CD4-positive, alpha-beta T cell treated with Interleukin-6 at 100 ng/mL for 8 hours (primary cell): ENCODE results near the gene ITPR2.
"Not testable (repeated sequence)": the region's sequence is repeated elsewhere in the genome, so short reads cannot be mapped to it uniquely, and the experiment has no call there.

Experiments used
- DNase-seq: peaks from one replicate; pipeline ENCODE4 v3.0.0-alpha.2; 2020; ENCODE audit warnings: mixed read lengths, low spot score

ITPR2 gene

DNA sequence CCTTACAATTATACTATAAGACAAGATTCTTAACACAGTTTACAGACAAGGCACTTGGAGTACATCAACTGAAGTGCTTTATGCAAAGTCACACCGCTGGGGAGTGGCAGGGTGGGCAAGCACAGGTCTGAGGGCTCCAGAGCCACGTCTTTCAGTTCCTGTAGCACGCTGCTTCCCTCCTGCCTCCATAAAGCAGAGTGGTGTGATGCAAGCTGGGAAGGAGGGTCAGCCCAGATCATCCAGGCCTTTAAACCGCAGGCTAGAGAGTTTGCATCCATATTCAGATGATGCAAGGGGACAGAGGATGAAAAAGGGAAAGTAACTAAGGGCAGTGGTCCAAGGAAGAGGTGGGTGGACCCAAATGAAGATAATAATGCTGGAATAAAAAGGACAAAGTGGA is 132.6 kb downstream of the ITPR2 start:
- no peak for DNase-seq

DNA sequence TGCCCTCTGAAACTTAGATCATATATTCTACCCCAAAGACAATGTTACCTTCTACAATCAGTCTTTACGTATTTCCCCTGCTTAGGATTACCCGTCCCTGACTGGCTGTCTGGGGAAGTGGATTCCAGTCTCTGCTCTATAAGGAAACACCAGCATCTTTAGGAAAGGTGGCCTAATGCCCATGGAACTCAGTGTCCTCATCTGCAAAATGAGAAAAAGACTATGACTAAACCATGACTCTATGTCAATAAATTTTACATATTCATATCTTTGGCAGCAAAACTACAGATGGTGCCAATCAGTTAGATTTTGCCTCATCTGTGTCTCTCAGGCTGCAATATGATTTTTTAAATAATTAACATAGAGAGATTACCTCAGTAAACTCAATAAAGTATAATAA is 133.8 kb downstream of the ITPR2 start:
- no peak for DNase-seq

DNA sequence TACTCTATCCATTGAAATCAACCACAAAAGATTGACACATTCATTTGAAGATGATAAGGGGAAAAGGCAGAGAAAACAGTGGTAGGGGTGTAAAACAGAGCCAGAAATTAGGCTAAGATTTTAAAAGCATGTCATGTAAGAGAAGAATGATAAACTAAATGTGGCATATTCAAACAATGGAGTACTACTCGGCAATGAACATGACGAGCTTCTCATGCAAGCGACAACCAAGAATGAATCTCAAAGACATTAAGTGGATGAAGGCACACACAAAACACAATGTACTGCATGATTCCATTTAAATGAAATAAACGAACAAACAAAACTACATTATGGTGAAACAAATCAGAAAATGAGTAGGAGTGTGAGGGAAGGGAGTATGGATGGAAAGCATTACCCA is 134.8 kb downstream of the ITPR2 start:
- no peak for DNase-seq

DNA sequence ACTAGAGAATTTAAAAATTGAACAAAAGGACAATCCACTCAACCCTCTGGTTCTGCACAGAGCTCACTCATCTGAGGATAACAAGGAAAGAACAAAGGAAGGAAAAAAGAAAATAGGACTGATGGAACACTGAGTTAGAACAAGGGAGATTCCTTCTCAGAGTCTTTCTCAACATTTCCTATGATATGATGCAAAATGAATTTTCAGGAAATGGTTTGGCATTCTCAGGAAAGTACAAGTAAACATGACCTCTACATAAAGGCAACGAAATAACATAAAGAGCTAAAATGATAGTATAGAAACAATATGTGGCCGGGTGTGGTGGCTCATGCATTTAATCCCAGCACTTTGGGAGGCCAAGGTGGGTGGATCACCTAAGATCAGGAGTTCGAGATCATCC is 135.8 kb downstream of the ITPR2 start:
- DNase-seq, result no peak

DNA sequence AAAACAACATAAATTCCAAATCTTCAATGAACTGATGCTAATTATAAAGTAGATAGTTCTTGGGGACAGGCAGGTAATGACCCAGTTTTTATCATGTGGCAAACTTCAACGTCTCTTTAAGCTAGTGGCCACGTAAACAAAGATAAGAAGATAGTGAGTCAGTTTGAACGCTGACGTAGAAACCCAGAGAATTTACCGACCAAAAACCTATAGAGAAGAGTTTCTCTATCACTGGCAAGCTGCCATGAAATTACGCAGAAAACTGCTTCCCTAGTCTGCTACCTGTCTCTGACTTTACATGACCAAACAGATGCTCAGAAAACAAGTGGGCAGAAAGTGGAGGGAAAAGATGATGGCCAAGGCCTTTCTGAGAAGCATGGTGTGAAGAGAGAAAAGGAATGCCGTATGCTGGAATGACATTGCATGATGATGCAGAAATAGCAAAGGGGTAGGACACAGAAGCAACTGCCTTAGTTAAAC is 136.3 kb downstream of the ITPR2 start:
- no peak for DNase-seq

DNA sequence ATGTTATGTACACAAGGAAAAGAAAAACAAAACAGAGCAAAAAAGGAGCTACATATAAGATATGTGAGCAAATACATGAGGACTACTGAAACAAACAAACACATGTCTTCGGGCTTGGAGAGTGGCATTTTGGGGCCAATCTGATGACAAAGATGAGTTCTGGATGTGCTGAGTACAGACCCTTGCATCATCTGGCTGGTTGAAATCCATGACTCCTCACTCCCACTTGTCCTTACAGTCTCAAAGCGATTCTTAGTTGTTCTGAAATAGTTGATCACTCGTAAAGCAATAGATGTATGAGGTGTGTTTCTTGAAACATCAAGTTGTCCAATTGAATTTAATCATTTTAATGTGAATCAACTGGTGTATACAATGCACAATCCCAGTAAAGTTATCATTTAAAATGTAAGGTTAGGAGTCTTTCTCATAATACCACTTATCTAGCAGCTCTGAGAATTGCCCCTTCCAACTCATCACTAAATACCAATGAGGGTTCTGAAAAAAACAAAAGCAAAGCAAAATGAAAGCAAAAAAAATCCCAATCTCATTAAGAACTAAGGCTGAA is 136.9 kb downstream of the ITPR2 start:
- no peak for DNase-seq

DNA sequence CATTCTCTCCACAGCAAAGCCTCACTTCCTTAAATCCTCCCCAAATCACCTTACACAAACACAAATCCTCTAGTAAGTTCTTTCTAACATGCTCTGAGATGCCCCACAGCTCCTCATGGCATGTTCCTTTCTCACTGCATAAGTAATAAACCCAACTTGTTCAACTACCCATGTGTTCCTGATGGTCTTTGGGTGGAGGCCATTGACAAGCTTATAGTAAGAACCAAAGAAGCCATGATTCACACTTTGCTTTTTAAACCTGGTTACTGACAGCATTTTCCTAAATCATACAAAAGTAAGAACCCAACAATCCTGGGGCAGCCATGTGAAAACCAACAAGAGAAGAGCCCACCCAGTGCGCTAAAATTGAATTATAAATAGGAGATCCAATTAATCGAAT is 138.6 kb downstream of the ITPR2 start:
- no peak for DNase-seq

DNA sequence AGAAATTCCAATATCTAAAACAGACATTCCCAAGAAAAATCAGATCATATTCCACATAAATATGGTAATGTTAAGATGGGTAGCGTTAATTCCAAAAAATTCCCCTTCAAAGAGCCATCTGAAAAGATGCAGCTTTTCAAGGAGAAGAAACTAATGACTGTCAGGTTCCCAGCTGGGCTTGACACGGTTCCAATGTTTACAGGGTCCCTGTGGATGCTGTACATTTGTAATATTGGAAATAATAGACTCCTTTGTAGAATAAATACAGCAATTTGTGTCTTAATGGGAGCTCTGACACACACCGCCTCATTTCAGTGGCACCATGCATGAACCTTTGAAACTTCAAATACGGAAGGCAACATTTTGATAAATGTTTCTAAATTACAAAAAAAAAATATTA is 140.6 kb downstream of the ITPR2 start:
- no peak for DNase-seq

DNA sequence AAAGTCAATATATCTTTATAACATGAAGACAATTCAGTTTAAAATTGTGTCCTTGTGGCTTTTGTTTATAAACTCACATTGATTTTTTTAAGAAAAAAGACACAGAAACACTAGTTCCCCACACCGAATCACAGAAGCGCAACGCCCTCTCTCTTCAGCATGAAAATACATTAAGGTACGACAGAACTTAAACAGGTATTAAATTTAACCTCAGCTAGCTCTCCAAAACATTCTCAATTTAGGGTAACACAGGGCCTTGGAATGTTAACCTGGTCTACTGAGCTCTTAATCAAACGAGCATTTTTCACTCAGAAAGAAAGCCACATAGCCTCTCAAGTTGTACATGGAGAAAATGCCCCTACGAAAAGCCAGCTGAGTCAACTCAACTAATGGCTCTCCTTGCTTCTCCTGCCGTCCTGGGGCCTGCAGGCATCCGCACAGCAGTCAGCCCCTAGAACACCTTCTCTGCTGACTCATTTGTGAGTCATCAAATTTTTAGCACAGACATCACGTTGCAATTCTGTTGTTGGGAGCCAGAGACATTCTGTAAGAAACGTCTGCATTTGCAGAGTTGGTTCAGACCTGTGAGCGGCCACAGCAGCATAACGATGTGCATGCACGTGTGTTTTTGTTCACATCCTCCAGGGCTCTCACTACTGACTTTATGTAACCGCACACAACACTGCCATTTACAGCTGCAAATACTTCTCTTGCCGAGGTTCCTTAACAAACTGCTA is 141.6 kb downstream of the ITPR2 start:
- DNase-seq, result no peak

DNA sequence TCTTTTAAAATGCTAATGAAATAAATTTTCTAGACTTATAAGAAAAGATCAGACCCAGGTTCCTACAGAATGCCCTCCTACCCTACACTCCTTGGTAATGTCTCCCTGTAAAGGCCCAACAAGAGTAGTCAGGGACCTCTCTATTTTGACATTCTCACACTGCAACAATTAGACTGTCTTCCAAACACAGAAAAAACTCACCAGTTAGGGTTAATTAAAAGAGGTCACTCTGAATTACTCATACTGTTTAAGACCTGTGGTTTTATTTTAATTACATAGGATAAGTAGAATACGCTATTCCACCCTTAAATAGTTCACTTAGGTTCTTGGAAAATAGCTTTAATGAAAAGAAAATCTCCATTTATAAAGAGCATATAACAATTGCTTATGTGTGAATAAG is 142.4 kb downstream of the ITPR2 start:
- DNase-seq, result no peak

DNA sequence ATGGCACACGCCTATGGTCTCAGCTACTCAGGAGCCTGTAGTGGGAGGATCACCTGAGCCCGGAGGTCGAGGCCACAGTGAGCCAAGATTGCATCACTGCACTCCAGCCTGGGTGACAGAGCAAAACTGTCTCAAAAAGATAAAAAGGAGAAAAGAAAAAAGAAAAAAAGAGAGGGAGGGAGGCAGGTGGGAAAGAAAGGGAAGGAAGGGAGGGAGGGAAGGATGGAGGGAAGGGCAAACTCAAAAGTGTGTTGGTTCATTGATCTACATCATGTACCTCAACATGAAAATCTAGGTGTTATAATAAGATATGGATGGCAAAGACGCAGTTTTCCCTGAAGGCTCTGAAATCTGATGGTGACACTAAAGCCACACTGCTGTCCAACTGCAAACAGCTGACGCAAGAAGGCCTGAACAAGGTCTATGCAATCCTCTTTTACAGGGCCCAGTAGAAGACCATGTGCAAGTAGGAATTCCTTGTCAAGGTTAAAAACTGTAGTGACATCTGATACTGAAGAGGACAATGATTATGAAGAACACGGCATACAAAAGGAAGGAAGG is 143.6 kb downstream of the ITPR2 start:
- DNase-seq, result no peak

DNA sequence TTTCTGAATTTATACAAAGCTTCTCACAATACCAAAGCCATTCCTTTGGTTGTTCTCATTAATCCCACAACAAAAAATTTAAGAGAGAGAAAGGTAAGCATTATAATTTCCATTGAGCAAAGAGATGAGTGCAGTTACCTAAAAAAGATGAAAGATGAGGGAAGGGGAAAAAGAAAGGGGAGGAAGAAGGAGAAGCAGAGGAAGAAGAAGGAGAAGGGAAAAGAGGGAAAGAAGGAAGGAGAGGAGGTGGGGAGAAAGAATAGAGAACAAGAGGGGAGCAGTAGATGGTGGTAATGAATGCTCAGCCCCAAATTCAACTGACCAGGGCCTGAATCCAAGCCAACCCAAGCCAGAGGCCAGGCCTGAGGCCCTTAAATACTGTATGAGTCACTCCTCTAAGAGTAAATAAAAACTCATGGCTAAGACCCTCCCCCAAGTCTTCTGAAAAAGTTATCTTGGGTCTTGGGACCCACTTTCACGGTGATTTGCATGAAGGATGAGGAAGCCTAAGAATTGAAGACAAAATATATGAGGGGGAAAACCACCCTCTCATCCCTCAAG is 144.6 kb downstream of the ITPR2 start:
- DNase-seq, result no peak

DNA sequence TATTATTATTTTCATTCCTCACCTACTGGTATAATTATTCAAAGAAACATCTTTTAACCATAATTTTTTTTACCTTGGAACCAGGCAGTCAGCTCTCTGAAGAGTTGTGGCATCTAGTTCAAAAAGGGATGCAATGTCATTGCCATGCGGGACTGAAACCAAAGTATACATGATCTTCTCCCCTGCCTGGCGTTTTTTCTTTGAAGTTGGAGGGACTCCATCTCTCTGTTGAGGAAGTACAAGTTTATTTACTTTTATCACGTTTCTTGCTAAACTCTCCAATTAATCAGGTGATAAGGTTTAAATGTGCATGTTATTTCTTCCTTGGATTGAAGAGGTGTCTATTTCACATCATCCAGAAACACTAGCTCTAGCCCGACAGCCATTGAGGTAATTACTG is 146.6 kb downstream of the ITPR2 start:
- DNase-seq, result no peak

DNA sequence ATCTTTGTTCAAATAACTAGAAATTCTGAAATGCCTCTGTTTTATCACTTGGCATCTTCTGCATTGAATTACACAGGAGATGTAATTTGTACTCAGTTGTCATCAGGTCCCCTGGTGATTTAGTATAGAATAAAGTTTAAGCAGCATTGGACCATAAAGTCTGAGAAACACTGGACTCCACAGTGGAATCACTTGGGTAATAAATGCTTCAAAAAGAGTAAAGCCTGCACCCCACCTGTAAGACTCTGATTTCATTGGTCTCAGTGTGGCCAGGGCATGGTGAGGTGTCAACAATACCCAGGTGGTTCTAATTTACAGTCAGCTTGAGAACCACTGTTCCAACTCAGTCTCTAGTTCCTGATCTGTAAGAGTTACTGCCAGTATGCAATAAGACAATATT is 148.9 kb downstream of the ITPR2 start:
- DNase-seq, result no peak

DNA sequence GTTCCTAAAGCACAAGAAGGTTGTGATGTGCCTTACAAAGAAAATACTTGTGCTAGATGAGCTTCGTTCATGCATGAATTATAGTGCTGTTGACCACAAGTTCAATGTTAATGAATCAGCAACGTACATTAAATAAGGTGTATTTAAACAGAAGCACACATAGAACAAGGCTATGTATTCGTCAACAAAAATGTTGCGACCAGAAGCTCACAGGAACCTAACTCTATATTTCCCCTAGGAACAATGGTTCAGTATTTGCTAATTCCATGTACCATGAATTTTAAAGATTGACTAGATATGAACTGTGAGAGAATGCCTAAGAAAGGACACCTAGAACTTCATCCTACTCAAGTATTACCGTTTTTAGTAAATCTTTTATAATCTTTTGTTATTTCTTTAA is 149.6 kb downstream of the ITPR2 start:
- no peak for DNase-seq

DNA sequence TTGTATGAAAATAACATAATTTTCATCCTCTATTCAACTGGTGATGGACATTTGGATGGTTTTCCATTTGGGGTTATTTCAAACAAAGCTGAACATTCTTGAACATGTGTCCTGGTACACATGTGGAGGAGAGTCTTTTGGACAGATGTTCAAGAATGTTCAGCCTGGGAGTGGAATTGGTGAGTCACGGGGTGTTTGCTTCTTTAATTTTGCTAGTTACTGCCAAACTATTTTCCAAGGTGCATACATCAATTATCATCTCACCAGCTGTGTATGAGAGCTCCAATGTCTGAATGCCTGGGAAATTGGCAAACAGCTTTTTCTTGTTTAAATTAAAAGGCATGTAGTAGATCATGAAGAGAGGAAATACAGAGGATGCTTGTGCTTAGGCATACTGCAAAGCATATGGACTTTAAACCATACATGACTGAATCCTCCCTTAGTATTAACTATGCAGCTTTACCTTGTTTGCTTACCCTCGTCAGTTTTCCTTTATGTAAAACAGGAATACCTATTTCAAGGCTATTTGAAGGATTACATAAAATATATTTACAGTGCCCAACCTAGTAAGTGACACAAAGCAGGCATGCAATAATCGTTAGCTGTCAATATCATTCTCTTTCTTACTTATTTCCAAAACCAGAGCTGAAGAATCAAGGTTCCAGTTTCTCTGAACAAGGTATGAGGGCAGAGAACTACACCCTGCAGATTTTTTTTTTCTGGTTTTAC is 152.1 kb downstream of the ITPR2 start:
- DNase-seq, result no peak

DNA sequence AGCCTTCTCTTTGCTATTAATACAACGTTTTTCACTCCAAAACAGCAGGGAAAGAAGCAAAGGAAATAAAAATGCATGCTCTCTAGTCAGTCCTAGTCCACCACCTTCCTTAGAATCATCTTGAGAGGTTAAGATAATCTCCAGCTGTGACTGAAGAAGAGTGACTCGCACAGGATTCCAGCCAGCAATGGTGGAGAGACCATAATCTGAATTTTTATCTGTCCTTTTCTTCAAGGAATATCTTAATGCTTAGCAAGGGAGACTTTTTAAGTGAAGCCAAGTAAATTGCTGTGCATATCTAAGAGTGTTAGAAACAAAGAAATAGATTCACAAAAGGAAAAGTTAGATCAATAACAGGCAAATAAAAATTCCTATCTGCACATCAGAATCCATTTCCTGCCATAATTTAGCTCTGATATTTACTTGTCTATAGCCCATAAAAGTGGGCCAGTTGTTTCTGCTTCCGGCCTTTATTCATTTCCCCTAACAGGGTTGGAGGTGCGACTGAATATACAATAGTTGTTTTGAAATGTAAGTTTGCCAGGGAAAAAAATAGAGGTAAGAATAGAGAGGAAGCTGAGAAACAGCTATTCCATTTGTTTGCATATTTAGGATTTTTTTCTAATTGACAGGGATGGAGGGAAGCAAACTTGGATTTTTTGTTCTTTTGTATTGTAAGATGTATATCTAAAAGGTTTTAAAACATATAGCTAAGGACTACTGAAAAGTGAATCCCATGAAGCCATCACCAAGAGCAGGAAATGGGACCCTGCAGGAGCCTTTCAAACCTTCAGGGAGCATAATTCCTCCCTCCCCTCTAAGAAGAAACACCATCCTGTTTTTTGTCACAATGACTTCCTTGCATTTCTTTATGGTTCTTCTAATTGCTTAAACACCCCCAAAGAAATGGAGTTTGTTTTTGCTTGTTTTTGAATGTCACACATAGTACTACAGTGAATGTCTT is 154.0 kb downstream of the ITPR2 start:
- no peak for DNase-seq

DNA sequence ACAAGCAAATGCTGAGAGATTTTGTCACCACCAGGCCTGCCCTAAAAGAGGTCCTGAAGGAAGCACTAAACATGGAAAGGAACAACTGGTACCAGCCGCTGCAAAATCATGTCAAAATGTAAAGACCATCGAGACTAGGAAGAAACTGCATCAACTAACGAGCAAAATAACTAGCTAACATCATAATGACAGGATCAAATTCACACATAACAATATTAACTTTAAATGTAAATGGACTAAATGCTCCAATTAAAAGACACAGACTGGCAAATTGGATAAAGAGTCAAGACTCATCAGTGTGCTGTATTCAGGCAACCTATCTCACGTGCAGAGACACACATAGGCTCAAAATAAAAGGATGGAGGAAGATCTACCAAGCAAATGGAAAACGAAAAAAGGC is 161.5 kb downstream of the ITPR2 start:
- DNase-seq, result not testable (repeated sequence)

DNA sequence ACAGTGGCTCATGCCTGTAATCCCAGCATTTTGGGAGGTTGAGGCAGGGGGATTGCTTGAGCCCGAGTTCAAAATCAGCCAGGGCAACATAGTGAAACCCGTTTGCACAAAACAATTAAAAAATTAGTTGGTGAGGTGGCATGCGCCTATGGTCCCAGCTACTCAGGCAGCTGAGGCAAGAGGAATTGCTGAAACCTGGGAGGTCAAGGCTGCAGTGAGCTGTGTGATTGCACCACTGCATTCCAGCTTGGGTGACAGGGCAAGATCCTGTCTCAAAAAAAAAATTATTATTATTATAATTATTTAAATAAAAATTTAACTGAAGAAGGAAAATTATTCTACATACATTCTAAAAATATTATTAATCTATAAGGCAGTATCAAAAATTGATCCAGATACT is 164.1 kb downstream of the ITPR2 start:
- no peak for DNase-seq

DNA sequence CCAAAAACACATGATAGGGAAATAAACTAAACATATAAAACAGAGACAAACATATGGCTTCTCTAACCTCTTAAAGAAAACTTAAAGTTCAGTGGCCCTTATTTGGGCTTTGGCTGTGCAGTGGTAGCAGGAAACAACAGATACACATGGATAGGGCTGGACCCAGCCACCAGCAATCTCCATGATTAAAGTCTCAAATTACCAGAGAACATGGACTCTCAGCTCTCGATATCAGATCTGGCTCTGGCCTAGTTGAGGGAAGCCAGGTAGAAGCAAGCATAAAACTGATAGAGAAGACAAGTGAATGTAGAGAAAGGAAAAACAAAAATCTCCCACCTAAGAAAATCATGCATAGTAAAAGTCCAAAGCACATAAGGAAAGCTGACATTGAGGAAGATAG is 164.8 kb downstream of the ITPR2 start:
- no peak for DNase-seq

DNA sequence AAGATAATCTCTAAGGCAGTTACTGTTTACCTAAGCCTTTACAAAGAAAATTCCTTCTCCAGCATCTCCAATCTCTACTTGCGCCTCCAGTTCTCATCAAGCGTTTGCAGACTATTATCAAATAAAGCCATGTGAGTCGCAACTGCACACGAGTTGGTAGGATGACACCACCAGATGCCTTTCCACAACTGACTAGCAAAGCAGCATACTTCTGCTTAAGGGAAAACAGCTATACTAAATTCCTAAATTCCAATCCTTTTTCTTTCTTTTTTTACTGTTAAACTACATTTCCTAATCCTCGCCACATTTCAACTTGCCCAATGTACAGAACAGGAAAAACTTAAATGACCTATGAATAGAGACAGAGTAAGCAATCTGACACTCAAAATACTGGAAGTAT is 166.7 kb downstream of the ITPR2 start:
- no peak for DNase-seq

DNA sequence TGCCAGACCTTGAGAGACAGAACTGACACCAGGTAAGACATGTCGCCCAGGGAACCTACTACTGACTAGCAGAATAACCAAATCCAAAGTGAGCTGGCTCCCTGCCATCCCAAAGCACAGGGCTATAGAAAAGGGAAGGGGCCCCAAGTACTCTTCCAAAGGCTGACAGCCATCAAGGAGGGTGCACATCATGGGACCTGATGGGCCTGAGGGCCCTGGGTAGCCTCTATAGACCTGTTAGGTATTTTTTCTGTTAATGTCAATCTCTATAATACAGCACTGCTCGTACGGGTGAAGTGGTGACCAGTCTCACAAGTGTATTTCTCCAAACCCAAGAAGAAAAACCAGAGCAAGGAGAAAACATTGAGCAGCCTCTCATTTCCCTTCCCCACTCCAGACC is 171.6 kb downstream of the ITPR2 start:
- no peak for DNase-seq
